GM12878 (cell line): ENCODE results near the gene OSGIN1. TPM values are rescaled to one million over a fixed set of nuclear protein-coding genes. Genes with fewer than 3 reads are reported as not detected.

Source experiments
- ATAC-seq: fragments of 200-7000 bp; cut with Tn5 transposase; 3 replicates; pipeline ENCODE4 v1.9.1; 2020; ENCODE audit warnings: mild to moderate bottlenecking, moderate library complexity
- BruUV-seq: library from RNA; stranded (reverse); fragments of 400-500 nt; replicated peaks from 2 replicates; lab custom pipeline; 2021; lab: Mats Ljungman, UMichigan
- CTCF ChIA-PET: fragments of 300-600 bp; sonication (Branson Sonifier 250); formaldehyde crosslinking; extraction: SDS; loops from one replicate; lab custom pipeline; 2021; ENCODE audit warnings: inconsistent platforms; lab: Yijun Ruan, JAX
- POLR2A ChIA-PET: fragments of 350-600 bp; formaldehyde crosslinking; extraction: SDS; loops from one replicate; lab custom pipeline; 2021; ENCODE audit warnings: inconsistent platforms; lab: Charles Lee
- RAD21 ChIA-PET: fragments of 300-600 bp; sonication (Branson Sonifier 250); formaldehyde crosslinking; loops from one replicate; lab custom pipeline; 2023; ENCODE audit warnings: antibody characterized with exemption; ENCODE audit not compliant: unreplicated experiment; lab: Charles Lee
- SMC1A ChIA-PET: fragments of 300-600 bp; sonication (Branson Sonifier 250); formaldehyde crosslinking; loops from one replicate; lab custom pipeline; 2023; ENCODE audit not compliant: unreplicated experiment, uncharacterized antibody; lab: Charles Lee
- DNase-seq: peaks from one replicate; pipeline ENCODE4 v3.0.0-alpha.2; 2011; ENCODE audit warnings: low read depth, low spot score
- FAIRE-seq: peaks from 3 replicates; lab custom pipeline; 2011; peaks lifted over from hg19 to GRCh38; lab: Jason Lieb, UNC
- H2AFZ ChIP-seq: 2 replicates; pipeline ENCODE4 v1.6.0; 2011; ENCODE audit warnings: low read depth, low read length, control low read depth; ENCODE audit not compliant: control insufficient read depth
- H3K27ac ChIP-seq: 2 replicates; pipeline ENCODE4 v1.5.1; 2011; ENCODE audit warnings: control low read depth; ENCODE audit not compliant: control insufficient read depth, insufficient read depth
- H3K27me3 ChIP-seq, 2 experiments: replicated peaks in 1 of 2; 2 replicates each; pipeline versions ENCODE4 v1.6.0 to v1.6.1; 2011; ENCODE audit warnings: low read length in 1 of 2; ENCODE audit not compliant: control insufficient read depth in 2 of 2, insufficient read depth in 2 of 2
- H3K36me3 ChIP-seq, 2 experiments: 2 replicates each; pipeline ENCODE4 v1.5.1; 2011; ENCODE audit warnings: low read length in 1 of 2; ENCODE audit not compliant: control insufficient read depth in 2 of 2, insufficient read depth in 2 of 2
- H3K4me1 ChIP-seq: 2 replicates; pipeline ENCODE4 v1.6.1; 2011; ENCODE audit warnings: mild to moderate bottlenecking, low read length, moderate library complexity, mixed read lengths; ENCODE audit not compliant: control insufficient read depth, insufficient read depth
- H3K4me2 ChIP-seq: 2 replicates; pipeline ENCODE4 v1.6.0; 2011; ENCODE audit warnings: control low read depth; ENCODE audit not compliant: control insufficient read depth, insufficient read depth
- H3K4me3 ChIP-seq: fragments of 200-600 bp; sonication (generic); 2 replicates; pipeline ENCODE4 v1.5.1; 2016
- H3K79me2 ChIP-seq: 2 replicates; pipeline ENCODE4 v1.6.0; 2011; ENCODE audit warnings: low read length; ENCODE audit not compliant: control insufficient read depth, insufficient read depth
- H3K9ac ChIP-seq: 2 replicates; pipeline ENCODE4 v1.8.0; 2011; ENCODE audit warnings: low read length, control low read depth, mixed read lengths; ENCODE audit not compliant: control insufficient read depth, insufficient read depth
- H3K9me3 ChIP-seq: replicated peaks from 3 replicates; pipeline ENCODE4 v1.5.1; 2011; ENCODE audit warnings: mild to moderate bottlenecking, low read length; ENCODE audit not compliant: control insufficient read depth, insufficient read depth
- H4K20me1 ChIP-seq: 2 replicates; pipeline ENCODE4 v1.6.0; 2011; ENCODE audit not compliant: control insufficient read depth, insufficient read depth
- FOS ChIP-seq: IDR thresholded peaks from 3 replicates; pipeline ENCODE4 v1.6.1; 2011; ENCODE audit warnings: borderline replicate concordance; ENCODE audit not compliant: insufficient read length; ENCODE audit errors: extremely low read depth
- GATAD2B ChIP-seq: fragments of 450-650 bp; conservative IDR thresholded peaks from 2 replicates; pipeline ENCODE4 v1.6.1; 2017; ENCODE audit warnings: low read depth, mild to moderate bottlenecking, moderate library complexity
- SRF ChIP-seq, 2 experiments: IDR thresholded peaks; 2 replicates each; pipeline ENCODE4 v1.6.1; 2011; ENCODE audit warnings: low read depth in 2 of 2, low read length in 2 of 2, mild to moderate bottlenecking in 1 of 2, moderate library complexity in 1 of 2
- STAT3 ChIP-seq: IDR thresholded peaks from 2 replicates; pipeline ENCODE4 v1.6.1; 2011; ENCODE audit warnings: low read depth, low read length, improper control_type of control experiment
- ZBTB11 ChIP-seq: fragments of 450-650 bp; formaldehyde crosslinking; IDR thresholded peaks from 2 replicates; pipeline ENCODE4 v1.5.0; 2022; ENCODE audit warnings: mild to moderate bottlenecking, missing genetic modification characterization
- ZBTB40 ChIP-seq: fragments of 450-650 bp; IDR thresholded peaks from 2 replicates; pipeline ENCODE4 v1.6.1; 2016; ENCODE audit warnings: mild to moderate bottlenecking, moderate library complexity, borderline replicate concordance
- WGBS: methylation state at CpG from one replicate; pipeline ENCODE4 v1.1.6; 2016; ENCODE audit warnings: low lambda C conversion rate; ENCODE audit not compliant: insufficient replicate concordance, insufficient coverage; ENCODE audit errors: missing lambda C conversion rate; 5-methylcytosine and 5-hydroxymethylcytosine counted together
- in situ Hi-C: fragments of 300-500 bp; cut with MboI; formaldehyde crosslinking; loops from 9 replicates; pipeline ENCODE4 v1.14.3; 2018; ENCODE audit warnings: mixed read lengths
- intact Hi-C: fragments of 100-400 bp; cut with micrococcal nuclease; formaldehyde crosslinking; loops from one replicate; pipeline ENCODE4 v1.14.2; 2022; ENCODE audit not compliant: unreplicated experiment
- polyA plus RNA-seq, 11 experiments: library from polyadenylated mRNA; depleted of rRNA in 4 of 11; unstranded in 6 of 11; stranded (reverse) in 5 of 11; fragments of >200 nt; fragmentation: Nextera tagmentation in 4 of 11; fragmentation: Illumina TruSeq in 1 of 11; extraction: Ambion mirVana in 4 of 11; extraction: Trizol in 1 of 11; gene quantifications; 1 replicate in 1 of 11; 2 replicates in 10 of 11; pipeline versions ENCODE4 v1.2.1 to v1.2.3, GENCODE V29; 2011 to 2016; ENCODE audit warnings: inconsistent platforms in 2 of 11, missing spikeins in 2 of 11, low read depth in 1 of 11
- total RNA-seq, 4 experiments: library from RNA; depleted of rRNA in 3 of 4; stranded (reverse); fragments of >200 nt in 3 of 4; fragmentation: Illumina TruSeq in 1 of 4; extraction: Trizol in 1 of 4; gene quantifications; 2 replicates each; pipeline versions ENCODE4 v1.2.1 to v1.2.3, GENCODE V29; 2013 to 2021
- TF ChIP-seq, protein P1 (sequence below): fragments of 450-650 bp; conservative IDR thresholded peaks from 2 replicates; pipeline ENCODE4 v1.6.1; 2017; ENCODE audit warnings: mild to moderate bottlenecking, moderate library complexity

The OSGIN1 gene
- total and polyA plus RNA-seq, 10 of the 15 experiments (the other 5 are each of a cell fraction or from before 2014, with no cell fraction given) = 0.06 to 0.18 (median 0.13) TPM; not detected in 5

GRCh38 chr16:83943516-83944050 lies 9.5 kb upstream of the OSGIN1 start:
- no peaks in the 10 kb centered on the region for H3K36me3 ChIP-seq
- 52% methylated on average over 10 of the region's 10 CpGs for WGBS
- no TSS peak for BruUV-seq
- H3K9ac ChIP-seq = no peak overlapping the region
- ATAC-seq (no peak), FAIRE-seq (no peak), DNase-seq (no peak)
- H4K20me1 ChIP-seq = no peaks in the 10 kb centered on the region
- no peak for TF ChIP-seq ZBTB11
- H3K4me2 ChIP-seq = no peak overlapping the region
- RAD21 ChIA-PET = no interaction called here
- no peaks in the 10 kb centered on the region; a peak in 1 of 4 replicates for H3K27me3 ChIP-seq
- H3K9me3 ChIP-seq = no peaks in the 10 kb centered on the region
- POLR2A ChIA-PET = no interaction called here
- H3K4me3 ChIP-seq = no peak overlapping the region
- no peak overlapping the region for H3K27ac ChIP-seq
- H2AFZ ChIP-seq = no peak overlapping the region
- in situ Hi-C loops = no loop called here
- H3K79me2 ChIP-seq = no peaks in the 10 kb centered on the region
- intact Hi-C loops = no loop called here
- CTCF ChIA-PET = no interaction called here
- SMC1A ChIA-PET = no interaction called here
- no peaks in the 10 kb centered on the region for H3K4me1 ChIP-seq

- no peak for ATAC-seq
- Histone ChIP-seq H3K9ac (no peak overlapping the region), H4K20me1 (no peaks in the 10 kb centered on the region), H3K4me2 (no peak overlapping the region), H3K9me3 (no peaks in the 10 kb centered on the region), H3K4me1 (no peaks in the 10 kb centered on the region), H2AFZ (no peak overlapping the region), H3K36me3 (no peaks in the 10 kb centered on the region), H3K79me2 (no peaks in the 10 kb centered on the region), H3K27ac (no peak overlapping the region), H3K4me3 (no peak overlapping the region), H3K27me3 (no peaks in the 10 kb centered on the region; a peak in 1 of 4 replicates)
- ChIA-PET POLR2A (no interaction called here), SMC1A (no interaction called here), CTCF (no interaction called here), RAD21 (no interaction called here)
- intact Hi-C loops = no loop called here
- FAIRE-seq = no peak
- in situ Hi-C loops = no loop called here
- WGBS = 50% methylated on average over 9 of the region's 10 CpGs
- DNase-seq = no peak
- no TSS peak for BruUV-seq
- TF ChIP-seq STAT3 (no peak), ZBTB40 (no peak), GATAD2B (no peak), FOS (no peak), SRF (IDR thresholded peaks at IDR 0.05; ENCODE audit: low read depth in 2 of 2, low read length in 2 of 2) (no peak)
- TF ChIP-seq, protein P1, sequence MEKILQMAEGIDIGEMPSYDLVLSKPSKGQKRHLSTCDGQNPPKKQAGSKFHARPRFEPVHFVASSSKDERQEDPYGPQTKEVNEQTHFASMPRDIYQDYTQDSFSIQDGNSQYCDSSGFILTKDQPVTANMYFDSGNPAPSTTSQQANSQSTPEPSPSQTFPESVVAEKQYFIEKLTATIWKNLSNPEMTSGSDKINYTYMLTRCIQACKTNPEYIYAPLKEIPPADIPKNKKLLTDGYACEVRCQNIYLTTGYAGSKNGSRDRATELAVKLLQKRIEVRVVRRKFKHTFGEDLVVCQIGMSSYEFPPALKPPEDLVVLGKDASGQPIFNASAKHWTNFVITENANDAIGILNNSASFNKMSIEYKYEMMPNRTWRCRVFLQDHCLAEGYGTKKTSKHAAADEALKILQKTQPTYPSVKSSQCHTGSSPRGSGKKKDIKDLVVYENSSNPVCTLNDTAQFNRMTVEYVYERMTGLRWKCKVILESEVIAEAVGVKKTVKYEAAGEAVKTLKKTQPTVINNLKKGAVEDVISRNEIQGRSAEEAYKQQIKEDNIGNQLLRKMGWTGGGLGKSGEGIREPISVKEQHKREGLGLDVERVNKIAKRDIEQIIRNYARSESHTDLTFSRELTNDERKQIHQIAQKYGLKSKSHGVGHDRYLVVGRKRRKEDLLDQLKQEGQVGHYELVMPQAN = no peak
Measured at GRCh38 chr16:83945587-83945986, 7.5 kb upstream of the OSGIN1 start.
